Measurements from ENCODE around the gene ANKH.

The ANKH gene

DNA sequence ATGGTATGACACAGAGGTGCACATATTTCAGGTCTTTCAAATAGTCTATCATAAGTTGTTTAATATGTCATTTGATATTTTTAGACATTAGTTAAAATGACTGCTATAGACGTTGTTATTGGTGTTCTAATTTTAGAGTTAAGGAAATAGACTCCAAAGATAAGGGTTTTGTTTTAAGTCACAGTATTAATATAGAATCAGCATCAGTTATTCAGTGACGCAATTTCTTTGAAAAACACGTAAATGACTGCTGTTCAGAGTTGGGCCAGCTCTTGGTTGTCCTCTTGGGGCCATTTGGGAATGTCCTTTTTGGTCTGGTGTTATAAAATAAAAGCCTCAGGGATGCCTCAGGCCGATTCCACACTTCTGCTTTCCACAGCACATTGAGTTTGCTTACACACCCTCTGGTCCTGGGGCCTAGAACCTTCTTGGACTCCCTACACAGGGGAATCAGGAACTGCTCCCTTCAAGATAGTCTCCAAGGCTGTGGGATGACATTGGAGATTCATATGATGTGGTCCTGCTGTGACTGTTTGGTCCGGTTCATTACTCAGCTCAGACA is 192.7 kb downstream of the ANKH start:
- no peak for DNase-seq
- TF ChIP-seq, protein P1, sequence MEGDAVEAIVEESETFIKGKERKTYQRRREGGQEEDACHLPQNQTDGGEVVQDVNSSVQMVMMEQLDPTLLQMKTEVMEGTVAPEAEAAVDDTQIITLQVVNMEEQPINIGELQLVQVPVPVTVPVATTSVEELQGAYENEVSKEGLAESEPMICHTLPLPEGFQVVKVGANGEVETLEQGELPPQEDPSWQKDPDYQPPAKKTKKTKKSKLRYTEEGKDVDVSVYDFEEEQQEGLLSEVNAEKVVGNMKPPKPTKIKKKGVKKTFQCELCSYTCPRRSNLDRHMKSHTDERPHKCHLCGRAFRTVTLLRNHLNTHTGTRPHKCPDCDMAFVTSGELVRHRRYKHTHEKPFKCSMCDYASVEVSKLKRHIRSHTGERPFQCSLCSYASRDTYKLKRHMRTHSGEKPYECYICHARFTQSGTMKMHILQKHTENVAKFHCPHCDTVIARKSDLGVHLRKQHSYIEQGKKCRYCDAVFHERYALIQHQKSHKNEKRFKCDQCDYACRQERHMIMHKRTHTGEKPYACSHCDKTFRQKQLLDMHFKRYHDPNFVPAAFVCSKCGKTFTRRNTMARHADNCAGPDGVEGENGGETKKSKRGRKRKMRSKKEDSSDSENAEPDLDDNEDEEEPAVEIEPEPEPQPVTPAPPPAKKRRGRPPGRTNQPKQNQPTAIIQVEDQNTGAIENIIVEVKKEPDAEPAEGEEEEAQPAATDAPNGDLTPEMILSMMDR (IDR thresholded peaks at IDR 0.05; ENCODE audit: low read depth, low read length): no peak
- Histone ChIP-seq H3K4me3 (ENCODE audit: low read depth, low read length) (no peak overlapping the region), H3K36me3 (peaks cover 27% of the 10 kb centered on the region), H3K27me3 (no peaks in the 10 kb centered on the region), H3K4me1 (no peaks in the 10 kb centered on the region), H3K9me3 (no peaks in the 10 kb centered on the region)

DNA sequence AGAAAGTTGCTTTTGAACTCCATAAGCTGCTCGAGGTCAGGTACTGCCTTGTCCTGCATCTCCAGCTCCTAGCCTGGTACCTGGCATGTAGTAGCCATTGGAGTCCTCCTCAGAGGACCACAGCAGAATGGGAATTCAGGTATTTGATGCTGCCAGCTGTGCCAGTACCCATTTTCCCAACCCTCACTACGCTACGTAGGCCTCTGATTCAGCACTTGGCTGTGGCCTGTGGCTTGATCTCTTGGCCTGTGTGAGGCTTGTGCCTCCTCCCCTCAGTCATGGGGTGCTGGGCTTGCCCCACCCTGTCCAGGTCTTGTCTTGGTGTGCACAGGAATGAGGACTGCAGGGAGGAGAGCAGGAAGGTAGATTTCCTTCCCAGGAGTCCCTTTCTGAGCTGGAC is 195.3 kb downstream of the ANKH start:
- TF ChIP-seq, protein P1 (IDR thresholded peaks at IDR 0.05; ENCODE audit: low read depth, low read length): no peak
- H3K27me3 ChIP-seq: no peaks in the 10 kb centered on the region
- H3K4me1 ChIP-seq: no peaks in the 10 kb centered on the region
- no peak for DNase-seq
- H3K36me3 ChIP-seq: peaks cover 21% of the 10 kb centered on the region
- no peaks in the 10 kb centered on the region for H3K9me3 ChIP-seq
- H3K4me3 ChIP-seq (ENCODE audit: low read depth, low read length): no peak overlapping the region

DNA sequence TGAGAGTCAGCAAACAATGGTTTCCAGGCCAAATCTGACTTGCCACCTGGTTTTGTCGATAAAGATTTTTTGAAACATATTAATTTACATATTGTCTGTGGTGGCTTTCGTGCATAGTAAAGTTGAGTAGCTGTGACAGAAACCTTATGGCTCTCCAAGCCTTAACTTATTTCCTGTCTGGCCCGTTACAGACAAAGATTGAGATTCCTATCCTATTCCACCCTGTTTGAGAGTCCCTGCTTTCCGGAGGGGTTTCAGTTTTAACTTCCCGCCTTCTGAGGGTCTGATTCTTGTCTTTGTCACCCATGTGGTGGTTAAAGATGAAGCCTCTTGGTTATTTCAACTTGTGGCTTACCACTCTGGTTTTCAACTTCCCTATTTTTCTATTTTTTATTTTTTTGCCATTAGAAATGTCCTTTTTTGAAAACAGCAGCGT is 195.7 kb downstream of the ANKH start:
- Histone ChIP-seq H3K36me3 (peaks cover 20% of the 10 kb centered on the region; the same call in 1 of the 2 replicates), H3K9me3 (no peaks in the 10 kb centered on the region), H3K4me3 (ENCODE audit: low read depth, low read length) (no peak overlapping the region), H3K27me3 (no peaks in the 10 kb centered on the region), H3K4me1 (no peaks in the 10 kb centered on the region)
- TF ChIP-seq, protein P1 (IDR thresholded peaks at IDR 0.05; ENCODE audit: low read depth, low read length): no peak
- no peak for DNase-seq

DNA sequence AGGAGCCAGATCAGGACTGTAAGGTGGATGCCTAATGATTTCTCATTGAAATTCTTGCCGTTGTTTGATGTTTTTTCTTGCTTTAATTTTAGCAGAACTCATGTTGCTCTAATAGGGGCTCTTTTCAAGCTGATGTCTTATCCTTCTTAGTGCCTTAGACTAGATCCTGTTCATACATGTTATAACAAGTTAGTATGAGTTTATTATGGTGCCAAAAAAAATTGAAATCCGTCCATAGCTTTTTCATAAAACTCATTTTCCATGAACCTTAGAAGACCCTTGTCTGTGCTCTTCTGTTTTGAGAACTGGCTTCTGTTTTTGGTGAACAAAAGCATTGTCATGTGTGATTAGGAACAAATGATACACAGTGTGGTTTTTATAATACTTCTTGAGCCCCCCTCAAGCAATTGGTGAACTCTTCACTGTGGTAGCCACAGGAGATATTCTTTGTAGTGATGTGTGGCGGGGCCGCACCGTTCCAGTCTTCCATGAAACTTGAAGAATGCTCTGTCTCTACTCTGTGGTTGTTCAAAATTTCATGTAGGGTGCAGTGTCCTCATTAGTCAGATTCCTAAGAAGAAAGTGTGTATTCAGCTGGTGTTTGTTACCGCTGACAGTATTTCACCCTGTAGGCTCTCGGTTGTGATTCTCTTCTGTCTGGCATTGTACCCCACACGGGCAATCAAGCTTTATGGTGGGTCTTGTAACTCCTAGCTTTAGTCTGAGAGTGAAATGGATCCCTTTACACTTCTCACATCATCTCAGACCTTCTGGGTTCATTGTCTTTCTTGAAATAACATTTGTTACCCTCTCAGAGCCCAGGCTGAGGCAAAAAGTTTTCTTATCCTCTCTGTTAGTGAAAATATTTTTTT is 196.4 kb downstream of the ANKH start:
- Histone ChIP-seq H3K9me3 (no peaks in the 10 kb centered on the region), H3K4me1 (no peaks in the 10 kb centered on the region), H3K36me3 (peaks cover 18% of the 10 kb centered on the region; the same call in 1 of the 2 replicates), H3K27me3 (no peaks in the 10 kb centered on the region), H3K4me3 (ENCODE audit: low read depth, low read length) (no peak overlapping the region)
- TF ChIP-seq, protein P1 (IDR thresholded peaks at IDR 0.05; ENCODE audit: low read depth, low read length): no peak
- no peak for DNase-seq

DNA sequence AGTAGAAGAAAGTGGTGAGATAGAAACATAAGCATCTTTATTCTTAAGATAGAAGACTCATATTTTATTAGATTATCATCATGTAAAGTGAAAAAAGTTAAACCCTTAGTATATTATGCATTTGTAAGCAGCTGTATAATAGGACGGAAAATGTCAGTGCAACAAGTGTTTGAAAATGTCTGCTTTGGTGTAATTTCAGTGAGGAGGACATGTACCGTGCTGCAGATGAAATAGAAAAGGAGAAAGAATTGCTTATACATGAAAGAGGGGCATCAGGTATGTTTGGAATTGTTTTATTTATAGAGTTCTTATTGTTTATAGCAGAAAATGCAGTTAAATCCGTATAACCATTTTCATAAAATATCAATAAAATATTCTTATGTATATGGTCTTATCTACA is 198.1 kb downstream of the ANKH start:
- Histone ChIP-seq H3K4me3 (ENCODE audit: low read depth, low read length) (no peak overlapping the region), H3K27me3 (no peaks in the 10 kb centered on the region), H3K4me1 (no peaks in the 10 kb centered on the region), H3K36me3 (peaks cover 8% of the 10 kb centered on the region; the same call in 1 of the 2 replicates), H3K9me3 (no peaks in the 10 kb centered on the region)
- no peak for DNase-seq
- TF ChIP-seq, protein P1 (IDR thresholded peaks at IDR 0.05; ENCODE audit: low read depth, low read length): no peak
